Right forelimb (tissue), 1 donor: ENCODE results near the gene TCN1.
"Not testable (repeated sequence)": the region's sequence is repeated elsewhere in the genome, so short reads cannot be mapped to it uniquely, and the experiment has no call there.

Experiments used
- DNase-seq: peaks from one replicate; pipeline ENCODE4 v3.0.0-alpha.2; 2018

The TCN1 gene, protein sequence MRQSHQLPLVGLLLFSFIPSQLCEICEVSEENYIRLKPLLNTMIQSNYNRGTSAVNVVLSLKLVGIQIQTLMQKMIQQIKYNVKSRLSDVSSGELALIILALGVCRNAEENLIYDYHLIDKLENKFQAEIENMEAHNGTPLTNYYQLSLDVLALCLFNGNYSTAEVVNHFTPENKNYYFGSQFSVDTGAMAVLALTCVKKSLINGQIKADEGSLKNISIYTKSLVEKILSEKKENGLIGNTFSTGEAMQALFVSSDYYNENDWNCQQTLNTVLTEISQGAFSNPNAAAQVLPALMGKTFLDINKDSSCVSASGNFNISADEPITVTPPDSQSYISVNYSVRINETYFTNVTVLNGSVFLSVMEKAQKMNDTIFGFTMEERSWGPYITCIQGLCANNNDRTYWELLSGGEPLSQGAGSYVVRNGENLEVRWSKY

DNA sequence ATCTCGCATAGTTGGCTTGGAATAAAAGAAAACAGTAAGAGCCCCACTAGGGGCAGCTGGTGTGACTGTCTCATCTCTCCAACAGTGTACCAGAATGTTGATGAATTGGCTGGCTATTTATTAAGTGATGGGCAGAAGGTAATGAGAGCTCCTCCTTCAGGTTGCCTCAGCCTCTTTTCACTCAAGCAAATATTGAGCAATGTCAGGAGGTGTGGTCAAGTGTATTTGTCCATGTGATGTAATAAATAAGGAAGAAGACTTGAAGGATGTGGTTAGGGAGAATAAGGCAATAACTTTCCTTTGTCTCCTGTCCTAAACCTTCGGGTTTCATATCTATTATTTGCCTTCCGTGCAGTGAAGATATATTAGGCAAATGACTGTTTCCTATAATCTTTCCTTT lies at the start of gene TCN1:
Gene TCN1, minus strand, starts transcription at position 91 of the 400 bp plus-strand sequence. Its CDS starts 17 bp downstream, at position 74.
- no peak for DNase-seq

DNA sequence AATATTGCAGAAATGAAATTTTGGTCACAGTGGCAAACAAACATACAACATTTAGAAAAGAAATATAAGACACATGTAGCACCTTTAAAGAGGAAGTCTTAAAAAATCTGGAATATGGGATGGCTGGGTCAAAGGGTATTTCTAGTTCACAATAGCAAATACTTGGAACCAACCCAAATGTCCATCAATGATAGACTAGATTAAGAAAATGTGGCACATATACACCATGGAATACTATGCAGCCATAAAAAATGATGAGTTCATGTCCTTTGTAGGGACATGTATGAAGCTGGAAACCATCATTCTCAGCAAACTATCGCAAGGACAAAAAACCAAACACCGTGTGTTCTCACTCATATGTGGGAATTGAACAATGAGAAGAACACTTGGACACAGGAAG lies 37.3 kb upstream of the TCN1 start:
- not testable (repeated sequence) for DNase-seq

DNA sequence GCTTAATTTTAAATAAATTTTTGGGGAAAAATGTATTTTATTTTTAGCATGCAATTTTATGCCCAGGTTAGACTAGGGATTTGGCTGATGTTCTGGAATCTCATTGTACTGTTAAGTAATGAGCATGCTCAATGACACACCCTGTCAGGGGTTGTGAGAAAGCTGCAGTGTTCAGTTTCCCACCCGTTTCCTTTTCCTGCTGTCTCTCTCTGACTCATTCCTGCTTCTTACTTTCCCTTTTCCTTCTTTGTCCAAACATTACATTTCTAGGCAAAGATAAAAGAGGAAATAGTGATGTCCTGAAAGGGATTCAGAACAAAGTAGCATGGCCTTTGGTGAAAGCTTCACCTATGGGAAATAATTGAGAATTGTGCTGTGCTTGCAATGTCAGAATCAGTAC lies 35.0 kb upstream of the TCN1 start:
- DNase-seq, result no peak

DNA sequence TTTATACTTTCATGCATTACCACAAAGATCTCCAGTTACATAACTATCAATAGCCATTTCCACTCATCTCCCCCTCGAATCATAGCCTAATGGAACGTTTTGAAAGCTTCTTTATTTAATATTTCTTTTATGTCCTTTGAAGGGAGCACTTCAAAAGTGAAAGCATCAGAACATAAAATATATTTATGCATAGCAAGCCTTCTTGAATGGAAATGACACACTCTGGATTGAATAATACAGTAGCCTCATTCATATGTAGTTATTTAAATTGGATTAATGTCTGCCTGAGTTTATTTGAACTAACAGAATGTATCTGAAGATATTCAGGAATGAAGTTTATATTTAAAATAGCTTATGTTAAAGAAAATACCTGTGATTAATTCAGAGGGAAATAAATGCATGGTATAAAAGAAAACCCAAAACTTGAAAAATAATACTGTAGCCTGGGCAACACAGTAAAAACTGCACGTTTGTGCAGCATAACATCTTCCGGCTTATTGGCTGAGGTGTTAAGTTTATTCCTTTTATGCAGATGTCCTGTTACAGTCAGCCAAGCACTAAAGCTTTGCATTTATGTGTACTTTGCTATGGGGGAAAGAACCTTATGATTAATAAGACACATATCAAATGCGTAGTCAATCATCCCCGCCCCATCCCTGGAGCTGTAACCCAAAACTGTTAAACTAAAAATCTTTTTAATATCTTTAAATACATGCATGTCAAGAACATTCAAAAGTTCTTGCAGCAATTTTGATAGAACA lies 34.3 kb upstream of the TCN1 start:
- no peak for DNase-seq

DNA sequence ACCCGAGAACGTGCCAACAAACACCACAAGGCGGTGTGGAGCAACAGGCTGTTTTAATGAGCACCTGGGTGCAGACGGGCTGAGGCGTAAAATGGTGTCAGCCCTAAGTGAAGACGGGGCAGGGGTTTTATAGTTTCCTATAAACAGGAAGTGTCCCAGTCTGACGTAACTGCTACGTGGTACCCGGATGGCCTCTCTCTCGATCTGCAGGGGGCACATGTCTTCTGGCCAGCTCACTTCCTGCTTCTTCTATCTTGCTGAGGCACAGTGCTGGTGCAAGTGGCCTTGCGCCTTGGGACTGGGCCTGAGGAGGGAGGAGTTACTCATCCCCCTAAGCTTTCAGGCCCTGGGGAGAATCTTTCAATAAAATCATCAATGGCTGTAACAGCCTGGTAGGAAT lies 33.2 kb upstream of the TCN1 start:
- DNase-seq, result no peak

DNA sequence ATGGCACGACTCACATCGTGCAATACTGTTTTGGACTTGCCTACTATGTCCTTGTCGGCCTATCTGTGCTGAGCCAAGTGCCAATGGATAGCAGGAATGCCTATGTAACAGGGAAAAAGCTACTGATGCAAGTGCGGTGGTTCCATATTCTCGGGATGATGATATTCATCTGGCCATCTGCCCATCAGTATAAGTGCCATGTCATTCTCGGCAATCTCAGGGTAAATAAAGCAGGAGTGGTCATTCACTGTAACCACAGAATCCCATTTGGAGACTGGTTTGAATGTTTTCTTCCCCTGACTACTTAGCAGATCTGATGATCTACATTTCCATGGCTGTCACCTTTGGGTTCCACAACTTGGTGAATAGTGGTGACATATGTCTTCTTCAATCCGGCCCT lies 32.4 kb upstream of the TCN1 start:
- no peak for DNase-seq

DNA sequence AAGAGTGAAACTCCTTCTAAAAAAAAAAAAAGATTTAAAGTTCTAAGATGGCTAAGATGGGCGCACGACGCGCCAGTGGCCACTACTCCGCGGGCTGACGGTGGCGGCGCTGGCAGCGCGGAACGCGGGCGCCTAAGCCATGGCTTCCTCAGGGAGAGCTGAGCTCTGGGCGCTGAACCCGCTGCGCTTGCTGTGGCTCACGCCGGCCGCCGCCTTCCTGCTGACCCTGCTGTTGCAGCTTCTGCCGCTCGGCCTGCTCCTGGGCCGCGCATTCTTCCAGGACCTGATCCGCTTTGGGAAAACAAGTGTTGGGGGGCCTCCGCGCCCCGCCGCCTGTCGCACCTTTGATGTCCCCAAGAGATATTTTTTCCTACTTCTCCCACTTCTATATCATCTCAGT lies 31.8 kb upstream of the TCN1 start:
- DNase-seq, result no peak

DNA sequence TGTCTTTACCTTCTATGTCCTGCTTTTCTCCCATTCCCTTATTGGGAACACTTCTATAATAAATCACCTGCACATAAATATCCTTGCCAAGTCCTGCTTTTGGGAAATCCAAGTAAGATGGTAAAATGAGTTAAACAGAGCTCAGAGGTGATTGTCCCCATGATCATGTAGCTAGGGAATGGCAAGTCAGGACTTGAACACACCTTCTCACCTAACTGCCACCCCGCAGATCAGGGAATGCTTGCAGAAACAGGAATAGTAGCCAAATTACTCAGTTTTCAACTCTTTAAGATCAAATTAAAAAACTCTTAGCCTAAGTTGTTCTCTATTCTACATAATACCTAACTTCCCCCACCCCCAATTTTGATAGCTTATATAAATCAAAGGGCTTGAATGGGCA lies 28.3 kb upstream of the TCN1 start:
- DNase-seq, result no peak

DNA sequence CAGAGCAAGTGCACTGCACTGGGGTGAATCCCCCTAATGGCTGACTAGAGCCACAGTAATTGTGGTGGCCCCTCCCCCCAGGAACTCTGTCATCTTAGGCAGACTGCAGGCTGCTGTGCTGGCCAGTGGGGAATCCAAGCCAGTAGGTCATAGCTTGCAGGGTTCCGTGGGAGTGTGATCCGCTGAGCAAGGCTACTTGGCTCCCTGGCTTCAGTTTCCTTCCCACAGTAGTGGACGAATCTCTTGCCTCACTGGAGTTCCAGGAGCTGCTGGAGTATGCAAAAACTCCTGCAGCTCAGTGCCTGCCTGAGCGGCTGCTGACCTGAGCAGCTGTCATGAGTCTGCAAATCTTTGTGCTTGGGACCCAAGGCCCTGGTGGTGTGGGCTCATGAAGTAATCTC lies 25.5 kb upstream of the TCN1 start:
- DNase-seq, result no peak

DNA sequence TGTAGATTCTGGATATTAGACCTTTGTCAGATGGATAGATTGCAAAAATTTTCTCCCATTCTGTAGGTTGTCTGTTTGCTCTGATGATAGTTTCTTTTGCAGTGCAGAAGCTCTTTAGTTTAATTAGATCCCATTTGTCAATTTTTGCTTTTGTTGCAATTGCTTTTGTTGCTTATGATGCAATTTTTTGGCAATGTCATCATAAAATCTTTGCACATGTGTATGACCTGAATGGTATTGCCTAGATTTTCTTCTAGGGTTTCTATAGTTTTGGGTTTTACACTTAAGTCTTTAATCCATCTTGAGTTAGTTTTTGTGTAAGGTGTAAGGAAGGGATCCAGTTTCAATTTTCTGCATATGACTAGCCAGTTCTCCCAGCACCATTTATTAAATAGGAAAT lies 20.9 kb upstream of the TCN1 start:
- DNase-seq, result not testable (repeated sequence)

DNA sequence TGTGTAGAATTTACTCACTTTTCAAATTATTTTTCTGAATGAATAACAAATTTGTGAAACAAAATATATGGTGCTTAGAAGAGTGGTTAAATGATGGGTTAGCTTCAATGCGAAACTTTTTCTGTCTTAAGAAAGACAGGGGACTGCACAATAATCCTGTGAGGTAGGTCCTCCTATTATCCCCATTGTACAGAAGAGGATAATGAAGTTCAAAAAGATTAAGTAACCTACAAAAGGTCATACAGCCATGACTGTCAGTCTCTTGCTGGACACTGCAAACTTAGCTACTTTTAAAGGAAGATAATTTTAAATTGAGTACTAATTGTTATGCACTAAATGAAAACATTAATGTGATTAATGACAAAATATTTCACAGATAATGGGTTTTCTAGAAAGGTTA lies 17.3 kb upstream of the TCN1 start:
- no peak for DNase-seq

DNA sequence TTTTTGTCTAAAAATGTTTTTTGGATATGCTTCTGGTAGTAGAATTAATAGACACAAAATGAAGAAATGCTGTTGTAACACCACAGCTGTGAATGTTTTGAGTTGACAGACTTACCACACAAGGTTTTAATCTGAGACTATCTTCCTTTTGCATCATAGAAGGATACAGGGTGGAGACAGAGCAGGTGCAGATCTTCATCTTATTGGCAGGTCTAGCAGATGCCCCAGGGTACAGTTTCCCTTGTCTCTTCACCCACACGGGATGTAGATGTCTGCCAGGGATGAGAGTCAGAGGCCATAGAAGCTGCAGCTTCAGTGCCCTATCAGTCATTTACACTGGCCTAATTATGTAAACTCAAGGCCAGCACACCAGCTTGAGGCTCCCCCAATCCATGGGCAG lies 13.3 kb upstream of the TCN1 start:
- no peak for DNase-seq

DNA sequence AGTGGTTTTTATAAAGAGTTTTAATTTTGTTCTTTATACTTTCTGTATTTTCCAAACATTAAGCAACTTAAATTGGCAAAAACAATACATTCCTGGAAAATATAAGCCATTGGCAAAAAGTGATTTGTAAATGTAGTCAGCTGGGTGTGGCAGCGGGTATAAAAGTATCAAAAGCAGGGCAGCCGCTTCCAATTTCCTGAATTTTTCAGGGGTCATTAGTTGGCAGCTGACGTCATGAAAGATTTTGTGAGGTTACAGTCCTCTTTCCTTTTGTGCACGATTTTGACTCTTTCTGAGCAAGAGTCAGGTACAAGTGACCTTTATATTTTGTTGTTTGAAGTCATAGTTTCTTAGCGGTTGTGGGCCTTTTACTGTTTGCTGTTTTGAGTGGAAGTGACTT lies 12.3 kb upstream of the TCN1 start, which contains the start of gene OOSP3:
Gene OOSP3, plus strand, starts transcription at position 208 of the 400 bp plus-strand sequence. Its CDS starts 27 bp downstream, at position 235.
- no peak for DNase-seq

DNA sequence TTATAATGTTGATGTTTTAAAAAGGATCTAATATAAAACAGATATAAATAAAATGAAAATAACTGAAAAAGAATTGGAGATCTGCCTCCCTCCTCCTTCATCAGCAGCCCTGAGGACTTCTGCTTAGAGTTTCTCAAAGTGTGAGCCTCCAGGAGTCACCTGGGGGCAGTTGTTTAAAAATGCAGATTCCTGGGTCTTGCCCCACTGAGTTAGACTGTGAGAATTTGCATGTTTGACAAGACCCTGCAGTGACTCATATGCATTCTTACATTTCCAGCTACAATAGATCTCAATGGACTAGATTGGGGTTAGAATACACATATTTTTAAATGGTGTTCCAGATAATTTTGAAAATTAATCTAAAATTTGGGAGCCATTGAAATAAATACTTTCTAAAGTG lies 11.5 kb upstream of the TCN1 start:
- DNase-seq, result no peak

DNA sequence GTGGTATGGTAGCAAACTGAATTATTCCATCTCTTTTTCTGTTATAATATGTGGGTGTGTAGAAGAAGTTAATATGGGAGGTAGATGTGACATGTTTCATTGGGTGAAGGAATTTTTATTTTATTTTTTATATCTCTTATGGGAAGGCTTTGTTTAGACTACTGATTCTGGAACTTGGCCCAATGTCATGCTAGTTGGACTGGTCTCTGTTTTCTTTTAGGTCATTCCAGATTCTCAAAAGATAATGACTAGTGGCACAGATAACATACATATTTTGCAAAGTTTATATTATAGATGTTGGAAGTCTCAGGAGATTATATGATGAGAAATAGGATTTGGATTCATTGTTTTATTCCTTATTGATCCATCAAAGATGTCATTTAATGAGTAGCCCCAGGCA lies 11.0 kb upstream of the TCN1 start:
- no peak for DNase-seq

DNA sequence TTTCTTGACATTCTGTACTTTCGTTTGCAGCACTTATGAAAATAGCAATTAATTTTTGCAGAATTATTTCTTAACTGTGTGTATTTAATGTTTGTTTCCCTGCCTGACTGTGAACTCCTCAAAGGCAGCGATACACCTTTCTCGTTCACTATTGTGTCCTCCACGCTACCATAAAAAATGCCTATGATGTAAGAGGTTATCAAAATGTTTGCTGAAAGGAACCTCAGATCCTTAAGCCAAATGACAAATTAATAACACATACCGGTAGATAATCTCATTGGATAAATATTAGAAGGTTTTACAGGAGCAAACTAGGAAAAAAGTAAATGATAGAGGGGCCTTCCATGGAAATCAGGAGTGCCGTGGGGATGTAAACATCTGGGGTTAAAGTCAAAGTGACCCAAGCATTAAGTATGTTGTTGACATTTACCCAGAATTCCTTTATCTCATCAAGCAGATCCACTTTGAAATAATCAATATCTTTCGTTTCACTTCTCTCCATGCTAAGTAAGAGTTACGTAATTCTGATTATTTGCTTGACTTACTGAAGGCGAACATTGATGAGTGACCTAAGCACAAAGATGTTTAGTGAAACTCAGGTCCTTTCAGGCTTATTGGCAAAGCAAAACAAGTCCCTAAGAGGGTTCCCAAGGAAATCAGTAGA lies 9.7 kb upstream of the TCN1 start:
- DNase-seq, result no peak

DNA sequence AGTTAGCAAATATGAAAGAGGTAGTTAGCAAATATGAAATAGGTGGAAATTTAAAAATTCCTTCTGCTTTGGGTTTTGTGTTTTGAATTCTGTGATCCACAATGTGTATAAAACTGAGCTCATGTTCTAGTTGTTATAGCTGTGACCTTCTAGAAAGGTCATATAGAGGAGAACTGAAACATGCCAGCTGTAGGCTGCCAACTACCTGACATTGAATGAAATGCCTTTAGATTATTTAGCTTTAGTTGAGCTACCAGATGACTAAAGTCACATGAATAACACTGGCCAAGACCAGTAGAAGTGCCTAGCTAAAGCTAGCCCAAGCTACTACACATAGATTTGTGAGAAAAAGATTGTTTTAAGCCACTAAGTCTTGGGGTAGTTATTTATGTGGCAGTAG lies 5.8 kb upstream of the TCN1 start:
- DNase-seq, result no peak

DNA sequence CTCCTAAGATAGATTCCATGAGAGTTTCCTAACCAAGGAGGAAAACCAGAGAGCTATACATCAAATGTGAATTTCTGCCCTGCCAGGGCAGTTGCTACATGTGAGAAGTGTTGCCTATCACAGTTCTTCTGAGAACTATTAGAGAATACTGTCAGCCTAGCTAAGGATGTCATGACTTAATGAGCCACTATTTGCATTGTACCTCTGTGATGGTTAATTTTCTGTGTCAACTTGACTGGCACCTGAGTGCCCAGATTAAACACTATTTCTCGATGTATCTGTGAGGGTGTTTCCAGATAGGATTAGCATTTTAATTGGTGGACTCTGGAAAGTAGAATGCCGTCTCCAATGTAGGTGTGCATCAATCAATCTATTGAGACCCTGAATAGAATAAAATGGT lies 1.7 kb upstream of the TCN1 start:
- no peak for DNase-seq

DNA sequence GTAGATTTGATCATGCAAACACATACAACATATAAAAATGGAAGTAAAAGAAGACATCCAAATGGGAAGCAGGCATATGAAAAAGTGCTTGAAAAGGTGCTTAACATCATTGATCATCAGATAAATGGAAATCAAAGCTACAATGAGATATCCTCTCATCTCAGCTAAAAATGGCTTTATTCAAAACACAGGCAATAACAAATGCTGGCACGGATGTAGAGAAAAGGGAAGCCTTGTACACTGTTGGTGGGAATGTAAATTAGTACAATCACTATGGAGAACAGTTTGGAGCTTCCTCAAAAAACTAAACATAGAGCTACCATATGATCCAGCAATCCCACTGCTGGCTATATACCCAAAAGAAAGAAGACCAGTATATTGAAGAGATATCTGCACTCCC lies 549 bp upstream of the TCN1 start:
- DNase-seq, result no peak

DNA sequence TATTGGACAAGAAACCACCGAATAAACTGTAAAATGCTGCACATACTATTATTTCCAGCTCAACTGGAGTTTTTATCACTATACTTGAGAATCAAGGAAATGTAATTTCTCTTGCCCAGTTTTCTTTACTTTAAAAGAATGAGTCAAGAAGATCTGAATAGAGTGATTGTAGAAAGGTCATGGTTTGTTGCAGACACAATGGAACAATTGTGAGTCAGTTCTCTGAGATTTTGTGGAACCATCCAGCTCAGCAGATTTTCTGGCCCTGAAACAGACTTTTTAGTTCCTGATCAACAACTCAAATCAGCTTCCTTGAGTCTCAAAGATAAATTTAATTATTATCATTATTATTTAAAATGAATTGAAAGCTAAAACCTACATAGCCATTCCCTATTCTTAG lies 1.3 kb downstream of the TCN1 start:
- no peak for DNase-seq

DNA sequence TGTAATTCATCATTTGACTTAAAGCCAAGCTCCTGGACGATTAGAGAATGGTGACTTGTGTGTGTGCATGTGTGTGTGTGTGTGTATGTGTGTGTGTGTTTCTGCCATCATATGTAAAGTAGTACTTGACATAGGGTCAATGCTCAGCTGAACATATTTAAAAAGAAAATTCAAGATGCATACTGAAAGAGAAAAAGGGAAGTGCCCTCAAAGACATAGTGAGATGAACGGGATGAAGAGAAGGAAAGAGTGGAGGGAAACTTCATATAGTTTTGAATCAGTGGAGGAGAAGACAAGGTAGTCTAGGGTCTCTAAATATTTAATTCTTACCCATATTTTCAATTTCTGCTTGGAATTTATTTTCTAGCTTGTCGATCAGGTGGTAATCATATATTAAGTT lies 4.0 kb downstream of the TCN1 start:
- no peak for DNase-seq

DNA sequence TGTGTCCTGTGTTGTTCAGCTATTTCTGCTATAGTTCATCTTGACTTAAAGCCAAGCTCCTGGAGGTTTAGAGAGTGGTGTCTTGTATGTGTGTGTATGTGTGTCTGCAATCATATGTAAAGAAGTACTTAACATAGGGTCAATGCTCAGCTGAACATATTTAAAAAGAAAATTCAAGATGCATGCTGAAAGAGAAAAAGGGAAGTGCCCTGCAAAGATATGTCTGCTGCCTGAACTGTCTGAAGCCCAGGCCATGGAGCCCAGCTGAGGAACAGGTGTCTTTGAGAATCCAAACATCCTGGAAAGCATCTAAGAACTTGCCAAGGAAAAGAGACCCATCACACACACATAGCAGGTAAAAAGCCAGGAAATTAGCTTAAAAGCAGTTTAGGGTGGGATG lies 6.6 kb downstream of the TCN1 start:
- DNase-seq, result no peak
